GM21723 (cell line): Measurements from ENCODE around the gene FAM240A.

Source experiments
- ATAC-seq: cut with Tn5 transposase; IDR thresholded peaks from one replicate; pipeline ENCODE4 v1.9.1; 2021; ENCODE audit warnings: mild to moderate bottlenecking, moderate library complexity; ENCODE audit not compliant: unreplicated experiment

FAM240A gene

GRCh38 chr3:46661776-46662766 is 49.7 kb downstream of the FAM240A start:
- no peak for ATAC-seq

GRCh38 chr3:46662771-46663551 is 50.6 kb downstream of the FAM240A start:
- ATAC-seq = no peak

- ATAC-seq = no peak
Measured at GRCh38 chr3:46663591-46664135, 51.3 kb downstream of the FAM240A start.

GRCh38 chr3:46664188-46664970 is 52.1 kb downstream of the FAM240A start:
- ATAC-seq = no peak

- ATAC-seq = no peak
Measured at GRCh38 chr3:46664971-46665762, 52.8 kb downstream of the FAM240A start.

GRCh38 chr3:46665763-46666452 is 53.6 kb downstream of the FAM240A start:
- no peak for ATAC-seq

DNA sequence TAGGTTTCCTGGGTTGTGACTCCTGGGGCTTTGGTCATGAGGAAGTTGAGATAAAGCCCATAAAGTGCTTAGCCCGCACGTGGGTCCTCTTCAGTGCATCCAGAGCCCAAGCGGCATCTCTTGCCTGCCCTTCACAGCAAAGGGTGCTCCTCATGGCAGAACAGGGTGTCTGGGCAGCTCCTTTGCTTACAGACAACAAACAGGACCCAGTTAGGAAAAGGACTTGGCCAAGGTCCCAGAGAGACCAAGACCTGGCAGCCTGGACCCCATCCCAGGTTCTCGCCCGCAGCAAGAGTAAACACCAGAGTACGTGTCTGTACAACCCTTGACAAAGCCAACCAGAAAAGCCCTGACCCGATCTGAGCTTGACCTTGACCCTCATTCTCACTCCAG is 54.1 kb downstream of the FAM240A start:
- ATAC-seq = no peak

DNA sequence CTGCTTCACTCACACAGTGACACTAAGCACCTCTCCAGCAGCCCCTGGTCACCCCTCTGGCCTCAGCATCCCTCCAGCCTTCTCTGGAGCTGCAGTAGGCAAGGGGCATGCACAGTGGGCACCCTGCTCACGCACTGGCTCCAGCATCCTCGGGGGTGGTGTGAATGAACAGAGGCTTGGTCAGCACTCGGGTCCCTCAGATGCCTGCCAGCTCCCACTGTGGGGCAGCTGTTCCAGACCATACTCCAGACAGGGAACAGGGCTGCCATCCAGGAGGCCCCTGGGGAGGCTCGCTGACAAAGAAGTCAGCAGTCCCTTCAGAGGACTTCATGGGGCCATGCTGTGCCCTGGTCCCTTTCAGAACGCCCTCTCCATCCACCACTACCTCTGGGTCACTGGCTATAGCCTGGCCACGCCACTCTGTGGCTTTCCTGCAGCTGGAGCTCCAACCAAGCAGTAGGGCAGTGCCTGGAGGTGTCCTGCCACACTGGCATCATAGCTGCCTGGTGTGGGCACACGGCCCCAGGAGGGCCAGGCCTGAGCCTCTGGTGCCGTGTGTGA is 54.8 kb downstream of the FAM240A start:
- ATAC-seq = no peak

DNA sequence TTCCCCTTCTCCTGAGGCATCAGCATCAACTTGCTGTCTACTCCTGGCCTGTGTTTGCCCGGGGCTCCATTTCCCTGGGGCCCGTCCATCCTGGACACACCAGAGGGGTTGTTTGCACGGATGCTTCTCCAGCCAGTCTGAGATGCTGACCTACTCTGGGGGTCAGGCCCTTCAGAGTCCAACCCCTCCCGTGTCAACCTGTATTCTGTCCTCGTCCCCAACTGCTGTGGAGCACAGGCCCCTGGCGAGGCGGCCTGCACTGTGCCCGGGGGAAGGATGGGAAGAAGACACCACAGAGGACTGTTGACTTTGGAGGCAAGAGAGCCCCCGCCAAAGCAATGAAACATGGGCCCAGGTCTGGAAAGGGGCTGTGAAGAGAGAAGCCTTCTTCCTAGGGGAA is 55.3 kb downstream of the FAM240A start:
- ATAC-seq = no peak

DNA sequence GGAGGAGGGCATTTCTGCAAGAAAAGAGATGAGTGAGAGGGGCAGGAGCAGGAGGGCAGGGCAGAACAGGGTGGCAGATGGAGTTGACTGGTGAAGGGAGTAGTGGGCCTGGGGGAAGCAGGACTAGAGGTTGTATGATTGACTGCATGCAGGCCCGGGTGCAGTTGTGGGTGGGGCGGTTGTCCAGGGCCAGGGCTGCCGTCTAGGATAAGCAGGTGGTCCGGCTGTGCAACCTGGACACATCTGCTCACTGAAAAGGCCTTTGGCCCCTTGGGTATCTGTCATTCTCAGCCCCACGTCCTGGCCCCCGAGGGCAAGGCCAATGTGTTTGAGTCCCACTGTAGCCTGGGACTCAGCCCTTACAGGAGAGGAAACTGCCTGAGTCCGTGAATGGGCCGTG is 55.8 kb downstream of the FAM240A start:
- no peak for ATAC-seq

DNA sequence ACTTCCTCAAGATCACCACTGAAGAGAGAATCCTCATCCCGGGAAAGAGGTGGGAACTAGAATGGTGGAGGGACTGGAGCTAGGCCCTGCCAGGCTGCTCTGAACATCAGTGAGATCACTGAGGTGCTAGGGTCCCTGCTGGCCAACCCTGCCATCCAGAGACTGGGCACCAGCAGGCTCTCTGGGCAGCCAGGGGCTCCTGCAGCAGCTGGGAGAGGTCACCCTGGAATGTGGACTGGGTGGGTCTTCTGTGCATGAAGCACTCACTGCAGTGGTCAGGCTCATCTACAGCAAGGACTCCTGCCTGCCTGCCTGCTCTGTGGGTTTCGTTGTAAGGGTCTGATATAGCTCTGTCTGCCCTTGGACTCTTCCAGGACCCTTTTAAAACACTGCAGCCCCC is 56.3 kb downstream of the FAM240A start:
- ATAC-seq = no peak

GRCh38 chr3:46669191-46669999 is 57.1 kb downstream of the FAM240A start:
- ATAC-seq = no peak

DNA sequence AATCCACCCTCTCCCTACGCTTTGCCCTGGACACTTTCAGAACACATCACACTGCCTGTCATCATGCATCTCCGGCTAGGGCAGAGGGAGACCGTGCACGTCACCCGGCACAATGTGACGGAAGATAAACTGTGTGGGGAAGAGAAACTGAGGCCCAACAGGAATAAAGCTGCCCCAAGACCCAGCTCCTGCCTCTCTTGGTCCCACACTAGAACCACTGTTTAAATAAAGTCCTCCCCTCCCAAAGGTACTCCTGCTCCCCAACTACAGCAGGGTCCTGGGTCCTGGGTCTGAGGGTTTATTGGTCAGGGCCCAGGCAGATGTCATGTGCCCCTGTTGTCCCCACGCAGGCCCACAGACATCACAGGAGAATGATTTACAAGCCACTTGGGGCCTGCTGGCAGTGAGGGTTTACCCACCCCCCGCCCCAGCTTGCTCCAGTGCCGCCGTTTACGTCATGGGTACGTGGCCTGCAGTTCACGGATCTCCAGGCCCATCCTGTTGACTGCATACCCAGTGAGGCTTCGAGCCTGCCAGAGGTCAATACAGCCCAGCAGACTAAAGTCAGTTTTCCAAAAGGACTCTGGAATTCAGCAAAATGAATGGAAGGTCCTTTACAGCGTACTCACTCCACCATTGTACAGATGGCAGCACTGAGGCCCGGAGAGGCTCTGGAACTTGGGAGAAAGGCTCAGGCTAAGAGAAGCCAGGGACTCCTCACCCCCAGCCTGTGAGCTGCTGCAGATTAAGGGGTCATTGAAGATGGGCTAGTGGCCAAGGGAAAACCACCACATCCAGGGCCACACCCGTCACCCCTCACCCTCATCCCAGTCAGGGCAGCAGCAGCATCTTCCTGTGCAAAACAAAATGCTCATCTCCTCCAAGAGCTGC is 57.9 kb downstream of the FAM240A start:
- ATAC-seq = no peak

DNA sequence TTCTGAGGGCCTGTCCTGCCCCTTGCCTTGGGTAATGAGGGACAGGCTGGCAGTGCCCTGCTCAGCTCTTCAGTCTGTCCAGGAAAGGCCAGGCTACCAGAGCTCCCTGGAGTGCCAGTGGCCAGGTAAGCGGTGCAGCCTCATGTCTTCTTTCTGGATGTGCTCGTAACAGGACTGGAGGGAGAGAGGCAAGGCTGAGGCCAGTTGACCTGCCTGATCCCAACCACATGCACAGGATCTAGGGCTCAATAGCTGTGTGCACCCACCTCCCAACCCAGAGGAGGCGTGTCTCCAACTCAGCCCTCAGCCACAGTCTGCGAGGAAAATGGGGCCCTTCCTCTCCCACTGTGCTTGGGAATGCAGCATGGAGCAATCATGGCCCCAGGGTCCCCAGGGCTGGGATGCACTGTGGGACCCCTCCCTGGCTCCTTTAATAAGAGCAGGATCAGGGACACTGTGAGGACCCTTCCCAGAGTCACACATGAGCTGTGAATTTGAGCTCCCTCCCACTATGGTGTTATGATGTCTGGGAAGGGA is 58.6 kb downstream of the FAM240A start:
- no peak for ATAC-seq

- ATAC-seq = no peak
Measured at GRCh38 chr3:46671541-46672348, 59.4 kb downstream of the FAM240A start.

- no peak for ATAC-seq
Measured at GRCh38 chr3:46672349-46672695, 60.0 kb downstream of the FAM240A start.
